ENCODE data around the gene OR4S2.

- TF ChIP-seq CTCF (conservative IDR thresholded peaks at IDR 0.05) = no peak
- no peak for TF ChIP-seq ZFX (IDR thresholded peaks at IDR 0.05)
Measured at GRCh38 chr11:55607545-55607944, 40.6 kb upstream of the OR4S2 start, which contains the start of gene OR4C11.
